Stimulated activated CD8-positive, alpha-beta memory T cell treated with anti-CD3 and anti-CD28 coated beads, Interleukin-12 subunit alpha, Interleukin-12 subunit beta, amount 100 ng/mL, for 1 hour (primary cell): ENCODE results near the gene ROPN1B.

Experiments used
- DNase-seq: peaks from one replicate; pipeline ENCODE4 v3.0.0-alpha.2; 2020; ENCODE audit warnings: low read depth

Gene ROPN1B

DNA sequence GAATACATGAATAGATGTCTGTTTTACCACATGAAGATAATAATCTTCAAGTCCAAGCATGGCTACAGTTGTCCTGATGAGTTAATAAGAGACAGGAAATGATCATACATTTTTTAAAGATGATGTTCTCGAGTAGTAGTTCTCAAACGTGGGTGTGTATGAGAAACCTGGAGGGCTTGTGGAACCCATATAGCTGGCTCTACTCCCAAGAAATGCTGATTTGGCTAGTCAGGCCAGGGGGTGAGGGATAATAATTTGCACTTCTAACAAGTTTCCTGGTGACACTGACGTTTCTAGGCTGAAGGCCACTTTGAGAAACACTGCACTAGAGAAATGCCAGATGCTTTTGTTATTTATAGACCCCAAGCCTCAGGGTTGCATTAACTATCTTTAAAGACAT lies 37.0 kb downstream of the ROPN1B start:
- DNase-seq: no peak

DNA sequence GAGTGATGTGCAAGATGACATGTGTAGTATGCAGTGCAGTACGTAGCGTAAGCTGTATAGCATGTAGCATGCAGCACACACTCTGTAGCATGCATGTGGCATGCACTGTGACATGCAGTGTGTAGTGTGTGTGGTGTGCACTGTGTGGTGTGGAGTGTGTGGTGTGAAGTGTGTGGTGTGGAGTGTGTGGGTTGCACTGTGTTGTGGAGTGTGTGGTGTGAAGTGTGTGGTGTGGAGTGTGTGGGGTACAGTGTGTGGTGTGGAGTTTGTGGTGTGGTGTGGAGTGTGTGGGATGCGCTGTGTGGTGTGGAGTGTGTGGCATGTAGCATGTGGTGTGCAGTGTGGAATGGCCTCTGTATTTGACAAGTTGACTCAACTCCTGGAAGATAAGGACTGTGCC lies 39.2 kb downstream of the ROPN1B start:
- no peak for DNase-seq

DNA sequence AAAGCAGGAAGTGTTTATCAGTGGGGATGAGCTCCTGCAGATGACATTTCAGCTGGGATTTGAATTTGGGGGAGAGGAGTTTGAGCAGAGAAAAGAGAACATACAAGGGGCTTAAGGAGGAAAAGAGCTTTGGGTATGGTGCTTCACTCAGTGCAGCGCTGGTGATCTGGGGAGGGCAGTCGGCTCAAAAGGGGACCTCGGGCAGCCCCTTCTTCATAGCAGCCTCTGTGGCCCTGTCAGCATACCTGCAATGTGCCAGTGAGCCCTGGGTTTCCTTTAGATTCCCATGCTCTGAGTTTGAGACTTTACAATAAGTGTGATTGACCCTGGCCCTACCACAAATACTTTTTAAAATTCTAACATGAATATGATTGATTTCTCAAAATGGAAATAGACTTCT lies 40.2 kb downstream of the ROPN1B start:
- no peak for DNase-seq

DNA sequence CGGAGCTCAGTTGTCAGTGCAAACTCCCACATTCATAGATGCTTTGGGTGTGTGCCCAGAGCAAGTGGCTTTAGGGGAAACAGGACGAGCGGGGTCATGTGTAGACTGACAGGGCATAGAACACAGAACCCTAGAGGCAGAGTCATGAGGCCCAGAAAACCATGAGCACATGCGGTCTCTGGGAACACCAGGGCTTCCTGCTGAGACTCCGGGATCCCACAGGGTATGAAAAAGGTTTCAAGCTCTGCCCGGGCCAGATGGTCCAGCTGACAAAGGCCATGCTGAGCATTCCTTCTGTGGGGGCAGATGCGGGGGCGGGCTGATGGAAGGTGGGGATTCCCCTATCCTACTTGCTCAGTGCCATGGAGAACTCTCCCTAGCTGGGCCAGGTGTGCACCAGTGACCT lies 44.8 kb downstream of the ROPN1B start:
- no peak for DNase-seq

DNA sequence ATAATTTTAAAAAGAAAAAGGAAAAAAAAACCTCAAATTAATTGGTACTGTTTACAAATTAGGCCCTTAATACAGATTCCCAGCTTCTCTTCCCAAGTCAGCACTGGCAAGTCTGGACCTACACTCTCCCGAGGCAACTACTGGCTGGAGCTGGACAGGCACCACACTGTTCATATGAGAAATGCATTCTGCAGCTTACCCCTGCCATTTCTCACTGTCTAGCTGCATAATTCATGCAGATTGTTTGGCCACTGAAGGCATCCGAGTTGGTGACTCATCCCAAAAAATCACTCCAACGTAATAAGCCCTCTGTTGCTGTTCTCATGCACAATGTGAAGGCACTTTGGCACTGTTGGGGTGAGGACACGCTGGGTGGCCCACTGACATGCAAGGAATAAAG lies 45.3 kb downstream of the ROPN1B start:
- DNase-seq: no peak

DNA sequence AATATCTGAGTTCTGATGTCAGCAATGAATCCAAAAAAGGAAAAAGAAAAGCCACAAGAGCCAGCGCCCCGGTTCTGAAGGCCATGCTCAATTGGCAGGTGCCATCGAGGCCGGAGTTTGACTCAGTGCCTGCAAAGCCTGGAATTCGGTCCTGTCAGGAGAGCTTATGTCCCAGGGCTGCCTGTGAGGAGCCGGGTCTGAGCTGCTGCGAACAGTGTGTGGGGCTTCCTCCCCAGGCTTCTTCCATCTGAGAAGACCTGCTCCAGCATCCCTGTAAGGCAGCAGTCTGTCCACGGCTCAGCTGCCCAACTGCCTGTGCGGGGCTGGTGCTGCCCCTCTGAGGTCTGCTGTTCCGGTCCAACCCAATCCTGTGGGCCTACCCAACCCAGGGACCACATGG lies 46.1 kb downstream of the ROPN1B start:
- no peak for DNase-seq

DNA sequence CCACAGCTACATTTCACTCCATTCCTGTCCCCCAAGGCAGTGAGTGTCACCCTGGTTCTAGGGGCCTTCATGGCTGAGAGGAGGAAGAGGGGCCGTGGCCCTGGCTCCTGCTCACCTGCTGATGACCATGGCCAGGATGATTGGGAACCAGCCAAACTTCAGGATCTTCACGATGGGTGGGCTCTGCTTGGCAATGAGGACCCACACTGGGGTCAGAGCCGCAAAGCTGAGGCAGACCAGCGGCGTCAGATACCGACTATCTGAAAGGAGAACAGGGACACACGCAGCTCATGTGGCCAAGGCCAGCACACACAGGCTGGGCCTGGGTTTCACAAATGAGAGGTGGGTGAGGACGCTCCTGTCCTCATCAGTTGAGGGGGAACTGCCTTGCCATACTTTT lies 47.6 kb downstream of the ROPN1B start:
- DNase-seq: no peak

DNA sequence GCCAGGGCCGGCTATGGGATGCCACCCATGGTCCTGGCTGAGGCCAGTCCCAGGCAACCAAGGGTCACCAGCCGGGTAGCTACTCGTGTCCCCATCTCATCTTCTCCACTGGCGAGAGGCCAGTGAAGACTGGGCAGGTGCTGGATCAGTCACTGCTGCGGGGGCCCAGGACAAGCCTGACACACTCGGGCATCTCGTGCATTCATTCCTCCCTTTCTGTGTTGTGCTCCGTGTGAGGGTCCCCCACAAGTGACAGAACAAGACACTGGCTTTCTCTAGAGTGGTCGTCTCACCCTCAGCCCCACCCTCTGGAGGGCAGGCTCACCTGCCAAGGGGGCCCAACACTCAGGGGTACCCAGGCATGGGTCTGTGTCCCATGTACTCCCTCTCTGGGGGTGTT lies 48.4 kb downstream of the ROPN1B start:
- no peak for DNase-seq

DNA sequence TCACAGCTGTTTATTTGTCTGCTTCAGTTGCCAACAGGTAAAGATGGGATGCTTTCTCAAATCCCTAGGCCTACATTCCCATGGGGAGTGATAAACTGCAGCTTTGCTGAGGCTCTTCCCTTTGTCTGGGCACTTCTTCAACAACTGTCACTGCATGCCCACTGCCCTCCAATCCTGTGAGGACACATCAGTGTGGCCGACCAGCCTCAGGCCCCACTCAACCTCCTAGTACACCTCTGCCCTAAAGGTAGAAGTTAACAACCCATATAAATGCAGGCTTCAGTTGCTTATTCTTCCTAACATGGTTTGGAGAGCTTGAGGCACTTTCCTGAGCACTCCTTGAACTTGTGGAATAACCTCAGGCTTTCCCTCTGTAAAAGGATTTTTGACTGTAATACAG lies 49.6 kb downstream of the ROPN1B start:
- DNase-seq: no peak

DNA sequence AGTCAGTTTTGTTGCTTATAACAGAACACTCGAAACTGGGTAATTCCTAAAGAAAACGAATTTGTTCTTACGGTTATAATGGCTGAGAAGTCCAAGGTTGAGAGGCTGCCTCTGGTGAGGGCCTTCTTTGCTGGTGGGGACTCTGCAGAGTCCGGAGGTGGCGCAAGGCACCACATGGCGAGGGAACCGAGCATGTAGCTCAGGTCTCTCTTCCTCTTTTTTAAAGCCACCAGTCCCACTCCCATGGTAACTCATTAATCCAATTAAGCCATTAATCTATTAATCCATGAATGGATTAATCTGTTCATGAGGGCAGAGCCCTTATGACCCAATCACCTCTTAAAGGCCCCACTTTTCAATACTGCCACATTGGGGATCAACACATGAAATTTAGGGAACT lies 50.0 kb downstream of the ROPN1B start:
- no peak for DNase-seq

DNA sequence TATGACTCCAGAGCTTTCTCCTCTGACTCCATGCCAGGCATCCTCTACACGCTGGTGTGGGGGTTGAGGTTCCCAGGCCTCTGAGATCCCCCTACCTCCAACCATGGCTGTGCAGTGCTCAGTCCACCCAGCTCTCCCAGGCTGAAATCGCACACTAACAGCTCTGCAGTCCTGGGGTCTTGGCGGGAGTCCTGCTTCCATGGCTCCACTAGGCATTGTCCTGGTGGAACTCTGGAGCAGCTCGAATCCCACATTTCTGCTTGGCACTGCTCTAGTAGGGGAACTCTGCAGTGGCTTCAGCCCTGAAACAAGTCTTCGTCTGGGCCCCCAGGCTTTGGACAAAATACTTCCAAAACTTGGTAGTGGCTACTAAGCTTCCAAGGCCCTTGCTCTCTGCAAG lies 50.7 kb downstream of the ROPN1B start:
- no peak for DNase-seq

DNA sequence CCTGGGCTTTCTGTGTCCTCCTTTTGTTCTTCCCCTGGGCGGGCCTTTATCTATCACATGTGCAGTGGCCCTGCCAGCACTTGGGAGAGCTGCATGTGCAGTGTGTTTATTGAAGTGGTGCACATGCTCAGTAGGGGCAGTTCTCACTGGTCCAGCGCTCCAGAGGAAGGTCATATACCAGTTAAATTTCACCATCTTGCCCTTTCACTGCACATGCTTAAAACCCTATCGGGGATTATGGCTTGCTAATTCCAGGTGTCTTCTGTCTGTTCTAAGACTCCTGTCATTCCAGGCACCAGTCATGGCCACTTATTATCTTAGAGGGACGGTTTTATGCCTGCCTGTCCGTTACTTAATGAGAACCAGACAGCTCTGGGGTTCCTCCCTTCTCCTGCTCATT lies 52.2 kb downstream of the ROPN1B start:
- DNase-seq: no peak

DNA sequence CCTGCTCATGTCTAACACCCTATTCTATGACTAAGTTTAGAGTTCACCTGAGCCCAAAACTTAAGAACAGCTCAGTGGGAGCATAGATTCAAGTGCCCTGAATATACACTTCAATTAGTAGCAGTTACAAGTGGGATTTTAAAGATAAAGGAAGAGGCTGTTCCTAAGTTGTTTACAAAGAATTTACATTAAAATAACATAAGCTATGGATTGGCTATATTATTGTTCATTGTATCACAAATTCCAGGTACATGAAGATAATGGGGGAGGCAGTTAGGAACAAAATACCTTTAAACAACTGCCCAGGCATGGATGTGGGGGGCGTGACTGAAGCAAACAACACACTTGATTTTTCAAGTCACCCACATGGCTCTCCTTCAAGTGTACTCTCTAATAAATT lies 52.7 kb downstream of the ROPN1B start:
- DNase-seq: no peak

DNA sequence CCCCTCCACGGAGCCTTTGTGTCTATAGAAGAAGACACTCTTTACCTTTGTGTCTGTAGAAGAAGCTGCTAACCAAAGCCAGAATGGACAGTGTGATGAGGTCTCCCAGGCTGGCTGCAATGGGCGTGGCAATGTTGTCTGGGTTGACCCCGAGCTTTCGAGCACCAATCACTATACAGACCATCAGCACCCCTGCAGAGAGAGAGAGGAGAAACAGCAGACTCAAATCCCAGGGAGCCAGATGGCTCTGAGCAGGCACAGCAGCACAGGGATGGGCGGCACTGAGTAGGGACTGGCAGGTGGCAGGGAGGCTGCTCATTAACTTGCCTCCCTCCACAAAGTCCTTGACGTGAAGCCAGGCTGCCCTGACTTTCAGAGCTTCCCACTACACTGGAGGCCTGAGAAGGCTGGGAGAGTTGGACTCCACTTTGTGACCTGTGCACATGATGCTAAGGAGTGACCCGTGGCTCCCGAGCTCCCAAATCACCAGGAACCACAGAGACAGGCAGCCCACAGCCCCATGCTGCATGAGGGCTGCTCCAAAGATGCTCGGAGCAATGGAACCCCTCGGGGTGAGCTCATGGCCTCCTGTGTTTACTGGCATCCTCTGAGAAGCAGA lies 53.9 kb downstream of the ROPN1B start:
- DNase-seq: no peak

DNA sequence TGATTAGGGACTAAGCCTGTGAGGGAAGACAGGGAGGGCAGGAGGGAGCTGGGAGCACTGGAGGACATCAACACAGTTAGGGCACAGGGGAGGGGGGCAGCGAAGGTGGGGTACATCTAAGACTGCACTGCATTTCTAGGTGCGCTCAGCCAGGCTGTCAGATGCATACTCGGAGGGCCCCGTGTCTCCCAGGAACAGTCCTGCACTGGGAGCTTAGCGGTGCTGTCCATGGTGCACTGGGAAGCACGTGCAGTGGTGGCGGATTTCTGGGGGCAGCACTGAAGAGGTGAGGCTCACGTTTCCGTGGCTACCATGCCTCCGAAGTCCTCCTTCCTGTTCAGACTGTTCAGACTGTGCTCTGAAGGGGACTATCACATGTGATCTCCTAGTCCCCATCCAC lies 54.4 kb downstream of the ROPN1B start:
- no peak for DNase-seq

DNA sequence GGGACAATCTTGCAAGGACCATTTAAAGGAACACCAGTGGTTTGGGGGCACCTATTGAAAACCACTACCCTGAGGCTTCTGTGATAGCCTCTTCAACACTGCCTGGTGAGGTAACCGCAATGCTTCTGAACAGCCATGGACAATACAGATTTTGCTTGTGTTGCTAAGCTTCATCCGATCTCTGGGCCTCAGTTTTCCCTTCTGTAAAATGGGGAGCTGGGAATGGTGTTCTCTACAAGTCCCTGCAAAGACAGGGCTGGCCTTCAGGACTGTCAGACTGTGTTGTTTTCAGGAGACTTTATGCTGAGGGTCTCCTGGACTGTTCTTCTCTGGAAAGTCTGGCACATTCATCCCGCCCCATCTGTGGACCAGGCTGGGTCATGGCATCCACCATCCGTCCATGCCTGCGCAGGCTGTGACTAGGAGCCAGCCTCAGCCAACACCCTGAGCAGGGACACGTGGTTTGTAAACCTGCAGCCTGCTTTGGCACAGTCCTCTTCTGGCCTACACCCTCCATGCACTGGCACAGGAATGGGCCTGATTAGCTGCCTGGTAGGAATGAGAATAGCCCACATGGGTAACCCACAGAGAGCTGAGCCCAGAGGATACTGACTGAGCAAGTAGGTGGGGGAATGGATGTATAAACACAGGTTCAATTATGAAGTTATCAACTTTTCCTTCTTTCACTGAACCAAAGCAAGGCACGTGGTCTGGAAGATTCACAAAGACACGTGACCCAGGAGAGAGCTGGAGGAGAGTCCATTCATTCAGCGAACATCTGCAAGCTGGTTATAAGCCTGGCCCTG lies 55.3 kb downstream of the ROPN1B start:
- DNase-seq: no peak

DNA sequence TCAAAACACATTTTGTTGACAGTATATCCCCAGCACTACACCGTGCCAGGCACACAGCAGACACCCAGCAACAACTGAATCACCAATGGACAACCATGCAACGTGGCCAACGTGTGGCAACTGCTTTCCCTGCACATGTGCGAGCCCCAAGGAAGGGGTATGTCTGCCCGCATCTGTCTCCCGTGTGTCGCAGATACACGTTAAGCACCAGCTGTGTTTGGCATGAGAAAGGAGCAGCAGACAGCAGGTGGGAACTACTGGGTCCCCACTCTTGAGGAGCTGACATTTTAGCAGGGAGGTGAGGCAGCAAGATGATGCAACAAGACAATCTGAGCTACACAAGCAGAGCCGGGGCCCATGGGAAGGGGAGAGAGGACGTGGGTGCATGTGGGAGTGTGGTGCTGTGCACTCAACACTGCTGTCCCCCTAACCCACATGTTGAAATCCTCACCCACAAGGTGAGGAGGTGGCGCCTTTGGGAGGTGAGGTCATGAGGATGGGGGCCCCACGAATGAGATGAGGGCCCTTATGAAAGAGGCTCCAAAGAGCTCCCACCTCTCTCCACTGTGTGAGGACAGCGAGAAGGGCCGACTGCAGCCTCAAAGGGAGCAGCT lies 56.2 kb downstream of the ROPN1B start:
- DNase-seq: no peak

DNA sequence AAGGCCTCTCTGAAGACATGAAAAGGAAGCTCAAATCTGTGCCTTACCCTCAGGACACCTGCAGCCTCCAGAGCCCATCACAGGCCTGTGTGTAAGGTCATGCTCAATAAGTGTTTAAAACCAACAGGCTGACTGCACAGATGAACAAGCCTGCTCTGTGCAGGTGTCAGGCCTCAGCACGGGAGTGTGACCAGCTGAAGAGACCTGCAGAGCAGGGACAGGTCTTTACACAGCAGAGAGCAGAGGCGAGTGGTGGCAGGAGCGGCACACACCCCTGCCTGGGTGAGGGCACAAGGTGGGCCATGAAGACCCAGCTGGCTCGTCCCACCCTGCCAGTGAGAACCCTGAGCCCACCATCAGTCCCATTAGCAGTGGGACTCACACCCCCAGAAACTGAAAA lies 56.9 kb downstream of the ROPN1B start:
- no peak for DNase-seq

DNA sequence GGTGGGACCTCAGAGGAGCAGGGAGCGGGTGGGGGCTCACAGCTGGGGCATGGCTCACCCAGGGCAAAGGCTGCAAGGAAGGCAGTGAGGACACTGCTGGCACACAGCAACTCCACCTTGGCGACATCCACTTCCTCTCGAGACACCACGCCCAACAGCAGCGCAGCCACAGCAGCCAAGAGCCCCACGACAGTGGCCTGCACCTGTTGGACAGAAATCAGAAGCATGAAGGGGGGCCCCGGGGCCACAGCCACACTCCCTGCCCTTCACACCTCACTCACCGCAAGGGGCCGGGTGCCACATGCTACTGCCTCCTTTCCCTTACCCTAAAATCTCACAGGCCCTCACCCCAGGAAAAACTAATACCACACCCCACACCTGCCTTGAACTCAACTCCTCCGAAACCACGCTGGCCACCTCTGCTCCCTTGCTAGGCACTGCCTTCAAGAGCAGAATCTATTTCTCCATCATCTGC lies 57.3 kb downstream of the ROPN1B start:
- DNase-seq: no peak

DNA sequence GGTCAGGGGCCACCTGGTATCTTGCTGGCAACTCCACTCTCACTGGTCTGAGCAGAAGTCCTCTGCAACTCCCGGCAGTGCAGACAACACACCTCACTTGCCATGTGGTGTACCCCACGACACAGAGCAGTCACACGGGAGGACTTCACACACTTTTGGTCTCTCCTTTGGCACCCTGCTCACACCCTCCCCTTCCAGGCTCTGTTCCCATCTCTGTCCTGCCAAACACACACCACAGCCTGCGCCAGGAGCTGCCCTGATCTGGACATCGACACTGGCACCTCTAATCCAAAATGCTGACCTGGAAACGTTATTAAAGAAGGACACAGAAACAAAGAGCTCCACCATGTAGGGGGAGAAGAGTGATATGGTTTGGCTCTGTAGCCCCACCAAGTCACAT lies 57.8 kb downstream of the ROPN1B start:
- DNase-seq: no peak

DNA sequence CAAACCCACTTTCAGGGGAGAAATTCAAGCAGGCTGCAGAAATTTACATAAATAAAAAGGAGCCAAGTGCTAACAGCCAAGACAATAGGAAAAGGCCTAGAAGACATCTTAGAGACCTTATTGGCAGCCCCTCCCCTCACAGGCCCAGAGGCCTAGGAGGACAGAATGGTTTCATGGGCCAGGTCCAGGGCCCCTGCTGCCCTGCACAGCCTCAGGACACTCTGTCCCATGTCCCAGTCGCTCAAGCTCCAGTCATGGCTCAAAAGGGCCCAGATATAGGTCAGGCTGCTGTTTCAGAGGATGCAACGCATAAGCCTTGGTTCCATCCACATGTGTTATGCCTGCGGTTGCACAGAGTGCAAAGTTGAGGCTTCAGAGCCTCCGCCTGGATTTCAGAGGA lies 59.1 kb downstream of the ROPN1B start:
- DNase-seq: no peak

DNA sequence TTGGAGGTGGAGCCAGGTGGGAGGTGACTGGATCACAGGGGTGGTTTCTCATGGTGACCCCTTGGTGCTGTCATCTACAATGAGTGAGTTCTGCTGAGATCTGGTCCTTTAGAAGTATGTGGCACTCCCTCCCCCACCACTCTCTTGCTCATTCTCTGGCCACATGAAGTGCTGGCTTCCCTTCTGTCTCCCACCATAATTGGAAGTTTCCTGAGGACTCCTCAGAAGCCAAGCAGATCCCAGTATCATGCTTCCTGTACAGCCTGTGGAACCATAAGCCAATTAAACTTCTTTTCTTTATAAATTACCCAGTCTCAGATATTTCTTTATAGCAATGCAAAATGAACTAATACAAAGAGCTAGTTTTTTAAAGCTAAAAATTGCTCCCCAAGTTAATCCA lies 60.3 kb downstream of the ROPN1B start:
- no peak for DNase-seq

DNA sequence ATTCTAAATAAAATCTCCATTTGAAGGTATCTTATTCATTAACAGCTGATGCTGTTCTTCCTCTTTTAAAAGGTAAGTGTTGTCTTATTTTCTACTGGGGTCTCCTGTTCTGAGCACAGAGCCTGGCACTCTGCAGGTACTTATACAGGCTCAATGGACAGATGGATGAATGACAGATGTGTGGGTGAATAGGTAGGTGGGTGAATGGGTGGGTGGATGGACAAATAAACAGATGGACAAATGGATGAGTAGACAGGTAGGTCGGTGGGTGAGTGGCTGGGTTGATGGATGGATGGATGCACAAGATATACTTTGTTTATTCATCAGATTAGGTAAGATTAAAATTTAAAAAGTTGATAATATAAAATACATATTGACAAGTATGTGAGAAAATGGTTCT lies 61.5 kb downstream of the ROPN1B start:
- DNase-seq: no peak
